WTC11 (cell line): Measurements from ENCODE around the gene WNT3A. TPM values are rescaled to one million over a fixed set of nuclear protein-coding genes. Genes with fewer than 3 reads are reported as not detected.

Source experiments
- ATAC-seq: fragments of 200-7000 bp; cut with Tn5 transposase; 2 replicates; pipeline ENCODE4 v1.10.0; 2021; ENCODE audit warnings: mild to moderate bottlenecking, moderate library complexity
- CTCF ChIA-PET: fragments of 300-600 bp; sonication (Branson Sonifier 250); formaldehyde crosslinking; loops from one replicate; lab custom pipeline; 2021; ENCODE audit warnings: antibody characterized with exemption; lab: Charles Lee
- POLR2A ChIA-PET: fragments of 350-600 bp; sonication (Branson Sonifier 250); formaldehyde crosslinking; loops from one replicate; lab custom pipeline; 2021; ENCODE audit warnings: antibody characterized with exemption; lab: Charles Lee
- DNase-seq: peaks from one replicate; pipeline ENCODE4 v3.0.0; 2021; ENCODE audit warnings: low spot score
- H3K27ac Mint-ChIP-seq: 2 replicates; pipeline ENCODE4 v1.8.0; 2021; ENCODE audit warnings: mixed read lengths
- H3K27me3 Mint-ChIP-seq: 2 replicates; pipeline ENCODE4 v1.8.0; 2021; ENCODE audit warnings: low read depth, mild to moderate bottlenecking, moderate library complexity, mixed read lengths
- H3K36me3 Mint-ChIP-seq: 2 replicates; pipeline ENCODE4 v1.8.0; 2021; ENCODE audit warnings: mixed read lengths
- H3K4me1 Mint-ChIP-seq: 2 replicates; pipeline ENCODE4 v1.8.0; 2022; ENCODE audit warnings: mixed read lengths
- H3K4me3 Mint-ChIP-seq: 2 replicates; pipeline ENCODE4 v1.8.0; 2021; ENCODE audit warnings: mild to moderate bottlenecking, moderate library complexity, mixed read lengths
- H3K9me3 Mint-ChIP-seq: 2 replicates; pipeline ENCODE4 v1.8.0; 2021; ENCODE audit warnings: mixed read lengths
- ATF3 ChIP-seq: sonication (generic); formaldehyde crosslinking; conservative IDR thresholded peaks from 2 replicates; pipeline ENCODE4 v1.8.1; 2022; ENCODE audit warnings: mild to moderate bottlenecking, missing genetic modification reagents
- ATF6 ChIP-seq: sonication (generic); formaldehyde crosslinking; IDR thresholded peaks from 2 replicates; pipeline ENCODE4 v1.8.1; 2023; ENCODE audit warnings: mild to moderate bottlenecking, missing genetic modification reagents
- CREB1 ChIP-seq: sonication (generic); formaldehyde crosslinking; IDR thresholded peaks from 2 replicates; pipeline ENCODE4 v1.8.0; 2023; ENCODE audit warnings: mild to moderate bottlenecking, missing genetic modification reagents
- EMX1 ChIP-seq: fragments of 250-450 bp; sonication (Bioruptor Pico); IDR thresholded peaks from 2 replicates; pipeline ENCODE4 v1.8.0; 2021; ENCODE audit warnings: mild to moderate bottlenecking
- FOXK1 ChIP-seq: sonication (generic); formaldehyde crosslinking; IDR thresholded peaks from 2 replicates; pipeline ENCODE4 v1.8.0; 2022; ENCODE audit warnings: mild to moderate bottlenecking, moderate library complexity, missing genetic modification reagents
- FOXP1 ChIP-seq: sonication (generic); formaldehyde crosslinking; IDR thresholded peaks from 2 replicates; pipeline ENCODE4 v1.8.0; 2022; ENCODE audit warnings: missing genetic modification reagents, mild to moderate bottlenecking, moderate library complexity, borderline replicate concordance
- GRHL2 ChIP-seq: fragments of 250-450 bp; sonication (Bioruptor Pico); IDR thresholded peaks from 2 replicates; pipeline ENCODE4 v1.8.0; 2022; ENCODE audit warnings: mild to moderate bottlenecking, moderate library complexity; ENCODE audit not compliant: insufficient replicate concordance, severe bottlenecking
- HMGA2 ChIP-seq: fragments of 250-450 bp; sonication (Bioruptor Pico); IDR thresholded peaks from 2 replicates; pipeline ENCODE4 v1.4.0; 2021; ENCODE audit warnings: mild to moderate bottlenecking, moderate library complexity
- HMGXB4 ChIP-seq: sonication (generic); formaldehyde crosslinking; IDR thresholded peaks from 2 replicates; pipeline ENCODE4 v1.8.1; 2023; ENCODE audit warnings: mild to moderate bottlenecking, moderate library complexity, missing genetic modification reagents
- JAZF1 ChIP-seq: fragments of 250-450 bp; sonication (Bioruptor Pico); IDR thresholded peaks from 2 replicates; pipeline ENCODE4 v1.9.0; 2021; ENCODE audit warnings: moderate library complexity, mild to moderate bottlenecking, inconsistent platforms
- JUN ChIP-seq: sonication (generic); formaldehyde crosslinking; IDR thresholded peaks from 2 replicates; pipeline ENCODE4 v1.8.0; 2023; ENCODE audit warnings: mild to moderate bottlenecking, missing genetic modification reagents
- MLX ChIP-seq: sonication (generic); formaldehyde crosslinking; IDR thresholded peaks from 2 replicates; pipeline ENCODE4 v1.8.1; 2023; ENCODE audit warnings: mild to moderate bottlenecking, missing genetic modification reagents, moderate library complexity
- NFYB ChIP-seq: sonication (generic); formaldehyde crosslinking; conservative IDR thresholded peaks from 2 replicates; pipeline ENCODE4 v1.8.0; 2022; ENCODE audit warnings: low read depth, missing genetic modification reagents
- PREB ChIP-seq: sonication (generic); formaldehyde crosslinking; IDR thresholded peaks from 2 replicates; pipeline ENCODE4 v1.8.1; 2022; ENCODE audit warnings: mild to moderate bottlenecking, missing genetic modification reagents, moderate library complexity, borderline replicate concordance
- SOX15 ChIP-seq: fragments of 250-450 bp; sonication (Bioruptor Pico); IDR thresholded peaks from 2 replicates; pipeline ENCODE4 v1.9.0; 2021; ENCODE audit warnings: mild to moderate bottlenecking
- SP1 ChIP-seq: sonication (generic); formaldehyde crosslinking; conservative IDR thresholded peaks from 2 replicates; pipeline ENCODE4 v1.8.1; 2022; ENCODE audit warnings: missing genetic modification reagents
- TEAD4 ChIP-seq: sonication (generic); formaldehyde crosslinking; IDR thresholded peaks from 2 replicates; pipeline ENCODE4 v1.8.0; 2022; ENCODE audit warnings: mild to moderate bottlenecking, missing genetic modification reagents
- ZBTB21 ChIP-seq: sonication (generic); formaldehyde crosslinking; IDR thresholded peaks from 2 replicates; pipeline ENCODE4 v1.8.1; 2023; ENCODE audit warnings: mild to moderate bottlenecking, missing genetic modification reagents, borderline replicate concordance
- ZMAT4 ChIP-seq: fragments of 250-450 bp; sonication (Bioruptor Pico); IDR thresholded peaks from 2 replicates; pipeline ENCODE4 v1.9.0; 2021; ENCODE audit warnings: mild to moderate bottlenecking
- ZNF121 ChIP-seq: sonication (generic); formaldehyde crosslinking; IDR thresholded peaks from 2 replicates; pipeline ENCODE4 v1.8.0; 2023; ENCODE audit warnings: missing genetic modification reagents
- ZNF423 ChIP-seq: fragments of 250-450 bp; sonication (Bioruptor Pico); IDR thresholded peaks from 2 replicates; pipeline ENCODE4 v2.1.2; 2022; ENCODE audit warnings: mild to moderate bottlenecking, moderate library complexity
- ZNF671 ChIP-seq: fragments of 250-450 bp; sonication (Bioruptor Pico); IDR thresholded peaks from 2 replicates; pipeline ENCODE4 v1.8.0; 2021; ENCODE audit warnings: mild to moderate bottlenecking
- ZSCAN18 ChIP-seq: fragments of 250-450 bp; sonication (Bioruptor Pico); IDR thresholded peaks from 2 replicates; pipeline ENCODE4 v2.1.2; 2022; ENCODE audit warnings: mild to moderate bottlenecking, moderate library complexity
- total RNA-seq: library from RNA; stranded (reverse); gene quantifications from 3 replicates; pipeline ENCODE4 v1.2.3, GENCODE V29; 2021

WNT3A gene
- total RNA-seq, 1 experiment from 2014 or later = 0.17 TPM

GRCh38 chr1:228101614-228101993 lies 94.8 kb downstream of the WNT3A start (continued):
- TF ChIP-seq ATF3 (no peak), ZNF121 (CRISPR knock-in tag) (no peak)

GRCh38 chr1:228101994-228102790 lies 95.4 kb downstream of the WNT3A start:
- peak; percentile 38 for ATAC-seq
- Mint-ChIP-seq H3K27me3 (peaks cover 5% of the 10 kb centered on the region; the same call in 1 of the 2 replicates), H3K36me3 (peaks cover 38% of the 10 kb centered on the region), H3K4me3 (peak overlapping the region; percentile 90), H3K27ac (no peak overlapping the region), H3K9me3 (no peaks in the 10 kb centered on the region), H3K4me1 (peaks cover 13% of the 10 kb centered on the region)
- TF ChIP-seq ZMAT4 (CRISPR knock-in tag) (no peak), ATF6 (CRISPR knock-in tag) (no peak), SP1 (CRISPR knock-in tag) (0 out of 2 replicates have a peak, but pooled peaks have one; percentile 23), EMX1 (CRISPR knock-in tag) (no peak), ZNF423 (no peak), JAZF1 (CRISPR knock-in tag) (no peak), FOXK1 (0 out of 2 replicates have a peak, but pooled peaks have one; percentile 24), HMGA2 (CRISPR knock-in tag) (no peak), FOXP1 (0 out of 2 replicates have a peak, but pooled peaks have one; percentile 11), PREB (CRISPR knock-in tag) (no peak), GRHL2 (CRISPR knock-in tag) (no peak), ZNF671 (CRISPR knock-in tag) (no peak), CREB1 (CRISPR knock-in tag) (no peak), ATF3 (no peak), ZBTB21 (CRISPR knock-in tag) (no peak), MLX (CRISPR knock-in tag) (no peak), TEAD4 (CRISPR knock-in tag) (no peak), ZSCAN18 (CRISPR knock-in tag) (no peak), JUN (no peak), HMGXB4 (no peak; the same call in 1 of the 2 replicates), SOX15 (CRISPR knock-in tag) (no peak), NFYB (CRISPR knock-in tag) (no peak)
- ChIA-PET CTCF (interaction anchor here (0.7 to 1.5 kb wide), 4 partner anchors 20 to 103 kb away, joined by 3 to 14 read pairs (median 7); no protein-coding TSS in a partner anchor), POLR2A (interaction anchor here (0.6 kb wide), 1 partner anchor 356 kb away, joined by 3 read pairs; a partner anchor contains a TSS)
- DNase-seq = peak; percentile 51
